Measurements from ENCODE around the gene BTC. TPM values are rescaled to one million over a fixed set of nuclear protein-coding genes. Genes with fewer than 3 reads are reported as not detected.
A peak's percentile ranks its signal among the peaks of the same experiment; 100 is the strongest.

Gene BTC
- total and polyA plus RNA-seq, 8 donors, result 4.4 to 7.5 (median 5.9) TPM

- DNase-seq, result no peak
- no peak overlapping the region for H3K4me3 ChIP-seq
- no peak overlapping the region for H3K27ac ChIP-seq
- no peaks in the 10 kb centered on the region for H3K36me3 ChIP-seq
- H3K9me3 ChIP-seq, result no peaks in the 10 kb centered on the region
- TF ChIP-seq, protein P1, sequence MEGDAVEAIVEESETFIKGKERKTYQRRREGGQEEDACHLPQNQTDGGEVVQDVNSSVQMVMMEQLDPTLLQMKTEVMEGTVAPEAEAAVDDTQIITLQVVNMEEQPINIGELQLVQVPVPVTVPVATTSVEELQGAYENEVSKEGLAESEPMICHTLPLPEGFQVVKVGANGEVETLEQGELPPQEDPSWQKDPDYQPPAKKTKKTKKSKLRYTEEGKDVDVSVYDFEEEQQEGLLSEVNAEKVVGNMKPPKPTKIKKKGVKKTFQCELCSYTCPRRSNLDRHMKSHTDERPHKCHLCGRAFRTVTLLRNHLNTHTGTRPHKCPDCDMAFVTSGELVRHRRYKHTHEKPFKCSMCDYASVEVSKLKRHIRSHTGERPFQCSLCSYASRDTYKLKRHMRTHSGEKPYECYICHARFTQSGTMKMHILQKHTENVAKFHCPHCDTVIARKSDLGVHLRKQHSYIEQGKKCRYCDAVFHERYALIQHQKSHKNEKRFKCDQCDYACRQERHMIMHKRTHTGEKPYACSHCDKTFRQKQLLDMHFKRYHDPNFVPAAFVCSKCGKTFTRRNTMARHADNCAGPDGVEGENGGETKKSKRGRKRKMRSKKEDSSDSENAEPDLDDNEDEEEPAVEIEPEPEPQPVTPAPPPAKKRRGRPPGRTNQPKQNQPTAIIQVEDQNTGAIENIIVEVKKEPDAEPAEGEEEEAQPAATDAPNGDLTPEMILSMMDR (IDR thresholded peaks at IDR 0.05), result no peak
- no peaks in the 10 kb centered on the region for H3K4me1 ChIP-seq
- intact Hi-C loops (cut with DNase I), result no loop called here
- no peaks in the 10 kb centered on the region for H3K27me3 ChIP-seq
- no peak for ATAC-seq
Measured at GRCh38 chr4:74734995-74735394, 59.3 kb downstream of the BTC start.

- Histone ChIP-seq H3K36me3 (no peaks in the 10 kb centered on the region), H3K4me1 (no peaks in the 10 kb centered on the region), H3K9me3 (no peaks in the 10 kb centered on the region), H3K27me3 (no peaks in the 10 kb centered on the region), H3K27ac (no peak overlapping the region), H3K4me3 (no peak overlapping the region)
- intact Hi-C loops (cut with DNase I), result no loop called here
- ATAC-seq (no peak), DNase-seq (no peak)
- TF ChIP-seq, protein P1 (IDR thresholded peaks at IDR 0.05), result no peak
Measured at GRCh38 chr4:74733756-74734155, 60.6 kb downstream of the BTC start.

- H3K36me3 ChIP-seq, result no peaks in the 10 kb centered on the region
- intact Hi-C loops (cut with DNase I), result no loop called here
- TF ChIP-seq, protein P1 (IDR thresholded peaks at IDR 0.05), result no peak
Measured at GRCh38 chr4:74724979-74725378, 69.3 kb downstream of the BTC start.

GRCh38 chr4:74716436-74716765 is 77.9 kb downstream of the BTC start:
- Histone ChIP-seq H3K36me3 (no peaks in the 10 kb centered on the region), H3K27me3 (no peaks in the 10 kb centered on the region), H3K4me1 (no peaks in the 10 kb centered on the region), H3K9me3 (peaks cover 0 to 6% of the 10 kb centered on the region in 2 donors), H3K27ac (no peak overlapping the region), H3K4me3 (no peak overlapping the region)
- intact Hi-C loops (cut with DNase I), result no loop called here
- TF ChIP-seq, protein P1 (IDR thresholded peaks at IDR 0.05), result no peak
- DNase-seq, result no peak
- ATAC-seq, result no peak

More at GRCh38 chr4:74724979-74725378, 69.3 kb downstream of the BTC start:
- Histone ChIP-seq H3K9me3 (no peaks in the 10 kb centered on the region), H3K4me3 (no peak overlapping the region), H3K4me1 (no peaks in the 10 kb centered on the region), H3K27me3 (no peaks in the 10 kb centered on the region), H3K27ac (no peak overlapping the region)
- ATAC-seq (no peak), DNase-seq (no peak)

GRCh38 chr4:74715706-74716435 is 78.5 kb downstream of the BTC start:
- no peaks in the 10 kb centered on the region for H3K4me1 ChIP-seq
- peaks cover 0 to 6% of the 10 kb centered on the region in 2 donors for H3K9me3 ChIP-seq
- ATAC-seq (peak; percentile 53), DNase-seq (no peak)
- TF ChIP-seq, protein P1 (IDR thresholded peaks at IDR 0.05), result no peak
- no peaks in the 10 kb centered on the region for H3K27me3 ChIP-seq
- H3K36me3 ChIP-seq, result no peaks in the 10 kb centered on the region
- H3K27ac ChIP-seq, result no peak overlapping the region
- intact Hi-C loops (cut with DNase I), result no loop called here
- no peak overlapping the region for H3K4me3 ChIP-seq

Data from left lung (tissue), 10 donors.